ENCODE results near the gene PSMD1.
A peak's percentile ranks its signal among the peaks of the same experiment; 100 is the strongest.

Gene PSMD1

DNA sequence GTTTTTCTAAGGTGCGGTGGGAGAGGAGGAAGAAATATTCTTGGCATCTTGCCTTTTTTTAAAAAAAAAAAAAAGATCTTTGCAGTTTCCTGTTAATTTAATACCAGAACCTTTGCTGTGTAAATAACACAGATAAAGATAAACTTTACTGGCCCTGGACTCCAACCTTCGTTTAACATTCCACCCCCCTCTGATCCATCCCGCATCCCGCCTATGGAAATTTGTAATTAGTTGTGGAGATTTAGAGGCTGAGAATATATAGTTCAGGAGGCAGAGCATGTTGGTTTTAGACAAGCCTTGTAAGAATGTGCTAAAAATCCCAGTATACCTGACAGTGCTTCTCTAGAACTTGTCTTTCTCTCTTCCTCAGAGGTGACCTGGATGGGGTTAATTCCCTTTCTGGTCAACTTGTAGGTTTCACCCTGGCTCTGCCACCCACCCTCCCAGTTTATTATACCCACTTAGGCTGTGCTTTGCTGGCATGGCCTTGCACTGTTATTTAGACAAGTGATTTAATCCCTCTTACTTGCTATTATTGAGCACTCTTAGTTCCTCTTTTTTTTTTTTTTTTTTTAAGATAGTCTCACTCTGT is 22.3 kb upstream of the PSMD1 start:
- DNase-seq (no peak), ATAC-seq (no peak)

DNA sequence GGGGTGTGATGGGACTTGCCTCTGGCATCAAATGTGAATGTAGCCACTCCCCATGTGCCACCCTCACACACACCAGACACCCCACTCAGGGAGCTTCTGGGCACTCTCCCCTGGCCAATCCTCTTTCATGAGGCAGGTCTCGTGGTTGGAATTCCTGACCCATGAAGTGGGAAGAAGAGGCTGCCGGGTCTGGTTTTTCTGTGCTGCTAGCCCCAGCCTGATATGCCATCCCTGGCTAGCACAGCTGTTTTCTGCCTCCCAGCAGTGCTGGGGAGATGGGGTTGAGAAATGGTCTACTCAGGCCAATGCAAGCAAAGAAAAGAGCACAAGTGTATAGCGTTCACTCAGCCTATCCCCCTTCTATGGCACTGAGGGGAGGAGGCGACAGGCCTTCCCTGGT is 20.5 kb upstream of the PSMD1 start:
- ATAC-seq (no peak), DNase-seq (no peak)

DNA sequence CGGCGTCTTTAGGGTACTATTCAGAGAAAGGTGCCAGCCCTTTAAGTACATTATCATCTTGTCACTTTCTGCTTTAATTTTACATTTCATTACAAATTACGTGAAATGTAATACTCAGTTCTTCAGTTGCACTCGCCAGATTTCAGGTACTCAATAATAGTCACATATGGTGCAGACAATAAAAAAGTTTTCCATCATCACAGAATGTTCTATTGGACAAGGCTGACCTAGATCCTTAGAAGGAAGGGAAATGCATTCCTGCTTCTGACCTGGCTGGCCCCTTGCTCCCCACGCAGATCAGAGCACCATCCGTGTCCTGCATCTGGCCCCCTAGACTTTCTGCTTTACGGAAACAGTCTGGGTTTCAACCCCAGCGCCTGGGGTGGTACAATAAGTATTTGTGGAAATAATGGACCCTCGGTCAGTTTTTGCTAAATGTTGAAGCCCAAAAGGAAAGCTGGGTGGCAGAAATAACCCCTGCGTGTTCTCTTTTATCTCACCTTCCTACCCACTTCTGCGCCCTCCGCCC is 20.0 kb upstream of the PSMD1 start:
- DNase-seq (no peak), ATAC-seq (no peak)

DNA sequence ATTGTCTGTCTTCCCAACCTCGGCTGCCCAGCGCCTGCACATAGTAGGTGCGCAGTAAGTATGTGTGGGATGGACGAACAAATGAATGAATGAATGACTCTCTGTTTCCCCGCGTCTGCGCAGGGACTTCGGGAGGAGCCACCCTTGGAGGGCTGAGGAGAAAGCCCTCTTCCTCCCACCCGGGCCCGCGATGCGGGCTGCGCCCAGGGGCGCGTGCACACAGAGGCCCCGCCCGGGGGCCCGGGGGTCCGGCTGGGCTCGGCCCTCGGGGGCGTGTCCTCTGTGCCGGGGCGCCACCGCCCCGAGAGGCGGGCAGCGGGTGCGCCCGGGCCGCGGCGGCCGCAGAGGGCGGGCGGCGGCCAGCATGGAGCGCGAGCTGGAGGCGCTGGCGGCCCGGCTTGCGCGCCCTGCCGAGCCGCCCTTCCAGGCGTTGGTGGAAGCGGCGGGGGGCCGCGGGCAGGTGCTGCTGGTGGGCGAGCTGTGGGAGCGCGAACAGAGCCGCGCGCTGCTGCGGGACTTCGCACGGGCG is 19.4 kb upstream of the PSMD1 start, which contains the start of gene C2orf72:
C2orf72 (plus strand) TSS at position 322 of the 529 bp plus-strand sequence; CDS start at position 365, 43 bp downstream.
- DNase-seq = no peak
- ATAC-seq = peak; percentile 37

DNA sequence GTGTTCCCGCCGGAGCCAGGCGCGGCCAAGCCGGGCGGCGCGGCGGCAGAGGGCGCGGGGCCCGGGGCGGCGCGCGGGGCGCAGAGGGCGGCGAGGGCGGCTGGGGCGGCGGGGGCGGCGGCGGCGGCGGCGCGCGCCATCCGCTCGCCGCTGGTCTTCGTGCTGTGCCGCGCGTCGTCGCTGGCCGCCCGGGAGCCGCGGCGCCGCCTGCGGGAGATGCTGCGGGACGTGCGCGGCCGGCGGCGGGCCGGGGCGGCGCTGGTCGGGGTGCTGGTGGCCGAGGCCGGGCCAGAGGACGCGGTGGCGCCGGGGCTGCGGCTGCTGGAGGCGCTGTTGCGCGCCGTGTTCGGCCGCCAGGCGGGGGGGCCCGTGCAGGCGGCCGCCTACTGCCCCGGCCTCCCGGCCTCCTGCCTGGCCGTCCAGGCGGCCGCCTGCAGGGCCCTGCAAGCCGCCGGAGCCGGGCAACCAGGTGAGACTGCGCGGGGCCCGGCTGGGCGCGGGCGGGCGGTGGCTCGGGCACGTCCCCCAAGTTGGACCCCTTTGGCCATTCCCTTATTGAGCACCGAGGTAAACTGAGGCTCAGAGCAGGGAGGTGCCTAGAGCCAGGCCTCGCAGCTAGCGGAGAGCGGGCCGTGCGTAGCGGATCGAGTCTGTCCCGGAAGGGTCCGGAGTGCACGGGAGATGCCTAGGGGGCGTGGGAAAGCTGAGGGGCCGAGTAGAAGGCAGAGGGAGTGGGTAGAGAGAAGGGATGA is 18.8 kb upstream of the PSMD1 start:
- peak; percentile 29 for ATAC-seq
- DNase-seq = no peak

GRCh38 chr2:231038483-231039293 is 18.0 kb upstream of the PSMD1 start:
- no peak for ATAC-seq
- DNase-seq = no peak

DNA sequence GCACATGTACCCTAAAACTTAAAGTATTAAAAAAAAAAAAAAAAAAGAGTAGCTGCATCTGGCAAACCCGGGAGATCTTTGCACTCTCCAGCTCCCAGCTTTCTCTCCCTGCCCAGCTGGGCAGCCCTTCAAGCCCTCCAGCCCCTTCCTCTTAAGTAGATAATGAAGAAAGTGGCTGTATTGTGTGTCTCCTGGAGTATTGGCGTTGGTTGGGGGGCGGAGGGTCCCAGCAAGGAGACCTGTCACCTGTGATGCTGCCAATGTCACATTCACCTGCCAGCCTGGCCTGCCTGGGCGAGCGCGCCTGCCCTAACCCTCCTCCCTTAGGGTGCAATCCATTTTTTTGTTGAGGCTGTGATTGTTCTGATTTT is 17.4 kb upstream of the PSMD1 start:
- DNase-seq = no peak
- no peak for ATAC-seq

DNA sequence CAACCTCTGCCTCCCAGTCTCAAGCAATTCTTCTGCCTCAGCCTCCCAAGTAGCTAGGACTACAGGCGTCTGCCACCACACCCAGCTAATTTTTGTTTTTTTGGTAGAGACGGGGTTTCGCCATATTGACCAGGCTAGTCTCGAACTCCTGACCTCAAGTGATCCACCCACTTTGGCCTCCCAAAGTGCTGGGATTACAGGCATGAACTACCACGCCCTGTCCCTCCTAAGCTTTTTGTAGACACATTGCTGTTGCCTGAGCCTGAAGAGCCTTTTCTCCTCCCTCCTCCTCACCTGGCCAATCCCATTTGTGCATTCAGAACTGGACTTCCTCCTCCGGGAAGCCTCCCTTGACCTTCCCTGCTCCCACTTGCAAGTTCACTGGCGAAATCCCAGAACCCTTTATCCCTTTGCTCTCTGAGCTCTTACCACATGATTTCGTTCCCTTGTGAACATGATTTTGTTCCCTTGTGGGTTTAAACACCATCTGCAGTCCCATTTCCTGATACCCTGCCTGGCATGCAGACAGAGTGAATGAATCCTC is 16.8 kb upstream of the PSMD1 start:
- ATAC-seq (no peak), DNase-seq (no peak)

DNA sequence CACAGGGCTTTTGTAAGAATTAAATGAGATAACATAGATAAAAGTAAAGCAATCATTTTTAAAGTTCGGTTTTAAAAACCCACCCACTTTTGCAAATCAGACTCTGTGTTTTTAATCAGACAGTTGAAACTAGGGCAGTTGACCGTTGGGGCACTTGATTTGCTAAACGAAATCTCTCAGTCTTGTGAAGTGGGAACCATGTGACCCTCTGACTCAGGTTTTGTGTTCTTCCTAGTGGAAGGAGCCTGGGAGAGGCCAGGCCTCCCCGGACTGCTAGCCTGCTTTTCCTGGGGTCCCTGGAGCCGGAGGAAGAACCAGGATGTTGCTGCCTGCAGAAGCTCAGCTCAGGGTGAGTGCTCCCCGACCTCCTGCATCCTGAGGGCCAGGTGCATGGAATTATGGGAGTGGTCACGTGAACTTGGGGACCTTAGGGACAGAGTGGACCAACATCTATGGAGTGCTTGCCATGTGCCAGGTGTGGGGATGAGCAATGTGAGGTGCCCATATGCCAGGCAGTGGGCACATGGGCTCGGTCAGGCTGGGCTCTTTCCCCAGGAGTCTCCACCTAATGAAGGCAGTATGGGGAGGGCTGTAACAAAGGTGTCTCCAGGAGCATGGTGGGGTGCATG is 15.5 kb upstream of the PSMD1 start:
- DNase-seq (no peak), ATAC-seq (no peak)

DNA sequence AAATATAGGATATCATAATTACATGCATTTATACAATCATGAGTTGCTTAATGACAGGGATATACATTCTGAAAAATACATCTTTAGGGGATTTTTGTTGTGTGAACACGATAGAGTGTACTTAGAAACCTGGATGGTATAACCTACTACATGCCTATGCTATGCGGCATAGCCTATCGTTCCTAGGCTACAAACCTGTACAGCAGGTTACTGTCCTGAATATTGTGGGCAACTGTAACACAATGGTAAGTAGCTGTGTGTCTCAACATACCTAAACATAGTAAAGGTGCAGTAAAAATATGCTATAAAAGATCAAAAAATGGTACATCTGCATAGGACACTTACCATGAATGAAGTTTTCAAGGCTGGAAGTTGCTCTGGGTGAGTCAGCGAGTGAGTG is 12.9 kb upstream of the PSMD1 start:
- ATAC-seq (no peak), DNase-seq (no peak)

GRCh38 chr2:231046916-231047273 is 9.8 kb upstream of the PSMD1 start:
- no peak for ATAC-seq
- DNase-seq = no peak

- no peak for ATAC-seq
- no peak for DNase-seq
These were observed 9.3 kb upstream of the PSMD1 start for GRCh38 chr2:231047274-231047922.

- ATAC-seq = no peak
These were observed 8.4 kb upstream of the PSMD1 start for GRCh38 chr2:231047923-231048915.

DNA sequence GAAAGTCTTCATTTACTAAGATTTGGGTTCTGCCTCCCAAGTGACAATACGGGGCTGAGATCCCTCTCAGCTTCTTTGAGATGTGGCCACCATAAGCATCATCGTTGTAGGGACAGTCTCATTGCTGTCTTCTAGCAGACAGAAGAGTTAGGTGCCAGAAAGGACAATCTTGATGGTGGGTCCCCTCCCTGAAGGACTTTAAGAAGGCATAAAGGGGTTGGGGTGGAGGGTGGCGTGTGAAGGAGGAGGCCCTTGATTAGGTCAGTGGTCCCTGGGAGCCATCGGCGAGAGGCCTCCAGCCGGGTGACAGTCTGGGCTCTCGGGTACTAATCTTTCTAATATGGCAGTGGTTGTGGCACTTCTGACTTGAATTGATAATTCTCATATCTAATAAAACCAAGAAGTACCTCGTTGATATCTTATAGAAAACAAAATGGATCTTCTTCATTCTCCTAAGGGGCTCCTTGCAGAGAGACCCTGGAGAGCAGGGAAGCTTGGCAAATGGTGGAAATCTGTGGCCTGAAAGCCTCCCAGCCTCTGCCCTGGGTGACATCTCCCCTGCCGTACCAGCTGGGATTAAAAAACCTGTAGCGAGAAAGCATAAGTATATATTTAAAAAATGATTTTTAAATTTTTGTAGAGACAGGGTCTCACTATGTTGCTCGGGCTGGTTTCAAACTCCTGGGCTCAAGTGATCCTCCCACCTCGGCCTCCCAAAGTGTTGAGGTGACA is 7.2 kb upstream of the PSMD1 start:
- DNase-seq = no peak

More at GRCh38 chr2:231047923-231048915, 8.4 kb upstream of the PSMD1 start:
- no peak for DNase-seq

DNA sequence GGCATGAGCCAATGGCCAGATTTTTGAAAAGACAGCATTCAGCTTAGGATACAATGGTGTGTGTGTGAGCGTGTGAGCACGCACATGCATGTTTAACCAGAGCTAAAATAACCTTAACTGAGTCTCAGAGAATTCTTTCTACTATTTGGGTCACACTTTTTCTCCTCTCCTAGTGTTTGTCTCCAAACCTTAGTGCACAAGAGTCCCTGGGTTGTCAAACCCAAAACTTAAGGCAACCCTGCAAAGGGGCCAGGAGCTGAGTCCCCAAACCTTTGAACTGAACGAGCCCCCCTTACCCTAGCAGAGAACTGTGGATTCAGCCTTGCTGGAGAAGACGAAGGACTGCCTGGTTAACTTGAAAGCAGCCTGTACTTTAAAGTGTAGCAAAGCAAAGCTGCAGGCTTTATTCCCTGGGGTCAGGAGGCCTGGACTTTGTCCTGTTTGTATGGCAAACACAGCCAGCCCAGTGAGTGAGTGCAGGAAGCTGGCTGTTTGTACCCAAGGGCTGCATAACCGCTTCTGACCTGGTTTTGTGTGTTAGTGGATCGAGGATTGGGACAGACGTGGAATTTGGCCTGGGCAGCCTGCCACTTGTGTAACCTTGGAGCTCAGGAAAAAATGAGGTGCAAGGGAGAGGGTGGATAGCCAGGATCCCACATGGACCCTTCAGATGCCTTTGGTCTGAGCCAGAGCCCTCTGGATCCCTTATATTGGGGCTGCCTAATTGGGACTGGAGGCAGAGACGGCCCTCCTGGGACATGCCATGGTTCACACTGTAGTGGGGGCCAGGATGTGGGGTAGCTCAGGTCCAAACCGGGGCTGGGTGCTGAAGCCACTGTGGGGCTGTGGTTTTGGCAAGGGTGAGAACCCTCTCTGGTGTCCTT is 6.4 kb upstream of the PSMD1 start:
- no peak for DNase-seq
- ATAC-seq = no peak

More for the DNA sequence above, 7.2 kb upstream of the PSMD1 start:
- no peak for ATAC-seq

- DNase-seq = no peak
- no peak for ATAC-seq
These were observed 5.6 kb upstream of the PSMD1 start for GRCh38 chr2:231051116-231051515.

- ATAC-seq (peak; percentile 84), DNase-seq (peak; percentile 86)
These were observed 3.9 kb upstream of the PSMD1 start for GRCh38 chr2:231052494-231053451.

Measured in stimulated activated naive CD8-positive, alpha-beta T cell treated with anti-CD3 and anti-CD28 coated beads, Interleukin-15, Interleukin-2, amounts not matched to agents 100 U/mL and 50 U/mL, for 24 hours (primary cell).